ENCODE data around the gene ALMS1.
"Not testable (repeated sequence)": the region's sequence is repeated elsewhere in the genome, so short reads cannot be mapped to it uniquely, and the experiment has no call there.

Gene ALMS1

GRCh38 chr2:73575261-73575660 is 189.6 kb downstream of the ALMS1 start:
- Histone ChIP-seq H3K4me3 (ENCODE audit: low read length in 2 of 2) (no peak overlapping the region), H3K9ac (ENCODE audit: low read length in 2 of 2) (no peak overlapping the region), H3K27ac (ENCODE audit: low read length) (no peak overlapping the region), H3K9me3 (ENCODE audit: control insufficient read depth in 2 of 2, low read length in 2 of 2) (no peaks in the 10 kb centered on the region), H3K36me3 (ENCODE audit: control insufficient read depth in 2 of 2, insufficient read depth in 2 of 2, low read length in 2 of 2) (peaks cover 4 to 8% of the 10 kb centered on the region in 2 donors), H3K27me3 (ENCODE audit: control insufficient read depth in 1 of 2, insufficient read depth in 2 of 2, low read length in 2 of 2) (no peaks in the 10 kb centered on the region), H3K4me1 (ENCODE audit: control insufficient read depth, insufficient read depth, low read length) (no peaks in the 10 kb centered on the region)

DNA sequence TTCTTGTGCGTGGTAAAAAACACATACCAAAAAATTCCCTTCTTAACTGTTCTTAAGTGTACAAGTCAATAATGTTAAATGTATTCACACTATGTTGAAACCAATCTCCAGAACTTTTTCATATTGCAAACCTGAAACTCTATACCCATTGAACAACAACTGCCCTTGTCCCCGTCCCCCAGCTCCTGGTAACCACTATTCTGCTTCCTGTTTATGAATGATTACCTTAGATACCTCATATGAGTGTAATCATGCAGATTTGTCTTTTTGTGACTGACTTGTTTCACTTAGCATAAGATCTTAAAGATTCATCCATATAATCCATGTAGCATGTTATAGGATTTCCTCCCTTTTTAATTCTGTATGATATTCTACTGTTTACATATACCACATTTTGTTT is 196.7 kb downstream of the ALMS1 start:
- Histone ChIP-seq H3K4me3 (ENCODE audit: low read length in 2 of 2) (no peak overlapping the region), H3K4me1 (ENCODE audit: control insufficient read depth, insufficient read depth, low read length) (no peaks in the 10 kb centered on the region), H3K36me3 (ENCODE audit: control insufficient read depth in 2 of 2, insufficient read depth in 2 of 2, low read length in 2 of 2) (peaks cover 0 to 4% of the 10 kb centered on the region in 2 donors), H3K9me3 (ENCODE audit: control insufficient read depth in 2 of 2, low read length in 2 of 2) (no peaks in the 10 kb centered on the region), H3K9ac (ENCODE audit: low read length in 2 of 2) (no peak overlapping the region), H3K27me3 (ENCODE audit: control insufficient read depth in 1 of 2, insufficient read depth in 2 of 2, low read length in 2 of 2) (no peaks in the 10 kb centered on the region), H3K27ac (ENCODE audit: low read length) (no peak overlapping the region)

DNA sequence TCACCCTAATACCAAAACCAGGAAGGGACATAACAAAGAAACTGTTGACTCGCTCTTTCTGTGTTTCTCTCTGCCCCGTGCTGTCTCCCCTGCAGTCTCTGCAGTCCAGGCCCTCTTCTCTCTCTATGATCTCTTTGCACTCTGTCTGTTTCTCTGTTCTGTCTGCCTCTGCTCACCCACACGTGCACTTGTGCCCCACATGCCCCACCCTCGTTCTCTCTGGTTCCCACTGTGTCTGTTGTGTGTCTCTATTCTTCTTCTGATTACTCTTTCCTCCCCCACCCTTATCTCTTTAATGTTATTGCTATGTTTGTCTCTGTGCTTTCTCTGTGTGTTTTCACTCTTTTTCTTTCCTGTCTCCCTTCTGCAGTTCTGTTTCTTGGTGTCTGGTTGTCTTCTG is 202.5 kb downstream of the ALMS1 start:
- Histone ChIP-seq H3K4me3 (ENCODE audit: low read length in 2 of 2) (no peak overlapping the region), H3K36me3 (ENCODE audit: control insufficient read depth in 2 of 2, insufficient read depth in 2 of 2, low read length in 2 of 2) (peaks cover 0 to 3% of the 10 kb centered on the region in 2 donors), H3K27ac (ENCODE audit: low read length) (no peak overlapping the region), H3K27me3 (ENCODE audit: control insufficient read depth in 1 of 2, insufficient read depth in 2 of 2, low read length in 2 of 2) (no peaks in the 10 kb centered on the region), H3K9me3 (ENCODE audit: control insufficient read depth in 2 of 2, low read length in 2 of 2) (no peaks in the 10 kb centered on the region), H3K4me1 (ENCODE audit: control insufficient read depth, insufficient read depth, low read length) (no peaks in the 10 kb centered on the region), H3K9ac (ENCODE audit: low read length in 2 of 2) (no peak overlapping the region)

DNA sequence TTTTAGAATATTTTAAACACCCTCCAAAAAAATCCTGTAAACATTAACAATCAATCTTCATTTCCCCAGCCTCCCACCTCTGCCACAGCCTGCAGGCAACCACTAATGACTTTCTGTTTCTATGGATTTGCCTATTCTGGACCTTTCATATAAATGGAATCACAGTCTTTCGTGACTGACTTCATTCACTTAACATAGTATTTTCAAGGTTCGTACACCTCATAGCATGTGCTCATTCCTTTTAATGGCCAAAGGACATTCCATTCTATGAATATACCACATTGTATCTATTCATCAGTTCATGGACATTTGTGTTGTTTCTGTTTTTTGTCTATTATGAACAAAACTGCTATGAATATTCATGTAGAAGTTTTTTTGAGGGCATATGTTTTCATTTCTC is 208.0 kb downstream of the ALMS1 start:
- Histone ChIP-seq H3K4me1 (ENCODE audit: control insufficient read depth, insufficient read depth, low read length) (no peaks in the 10 kb centered on the region), H3K27me3 (ENCODE audit: control insufficient read depth in 1 of 2, insufficient read depth in 2 of 2, low read length in 2 of 2) (no peaks in the 10 kb centered on the region), H3K9me3 (ENCODE audit: control insufficient read depth in 2 of 2, low read length in 2 of 2) (peaks cover 0 to 3% of the 10 kb centered on the region in 2 donors), H3K9ac (ENCODE audit: low read length in 2 of 2) (no peak overlapping the region), H3K36me3 (ENCODE audit: control insufficient read depth in 2 of 2, insufficient read depth in 2 of 2, low read length in 2 of 2) (peaks cover 0 to 3% of the 10 kb centered on the region in 2 donors), H3K4me3 (ENCODE audit: low read length in 2 of 2) (no peak overlapping the region), H3K27ac (ENCODE audit: low read length) (no peak overlapping the region)

DNA sequence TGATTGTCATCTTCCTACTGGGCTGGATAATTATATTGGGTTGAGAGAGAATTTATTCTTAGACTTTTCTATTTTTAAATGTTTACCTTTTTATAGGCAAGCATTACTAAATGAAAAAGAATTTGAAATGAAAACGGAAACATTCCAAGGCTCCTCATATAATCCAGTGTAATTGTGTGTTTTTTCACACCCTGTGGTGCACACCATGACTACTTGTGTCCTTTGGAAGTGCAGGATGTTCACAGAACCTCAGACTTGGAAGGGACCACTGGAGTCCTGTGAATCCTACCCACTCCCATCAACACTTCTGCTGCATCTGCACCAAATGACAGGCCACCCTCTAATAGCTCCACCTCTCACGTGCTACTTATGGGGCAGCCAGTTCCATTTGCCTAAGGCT is 208.6 kb downstream of the ALMS1 start:
- no peak overlapping the region for H3K4me3 ChIP-seq (ENCODE audit: low read length in 2 of 2)
- H3K27me3 ChIP-seq (ENCODE audit: control insufficient read depth in 1 of 2, insufficient read depth in 2 of 2, low read length in 2 of 2): no peaks in the 10 kb centered on the region
- peaks cover 0 to 3% of the 10 kb centered on the region in 2 donors for H3K9me3 ChIP-seq (ENCODE audit: control insufficient read depth in 2 of 2, low read length in 2 of 2)
- no peaks in the 10 kb centered on the region for H3K4me1 ChIP-seq (ENCODE audit: control insufficient read depth, insufficient read depth, low read length)
- H3K27ac ChIP-seq (ENCODE audit: low read length): no peak overlapping the region
- no peak overlapping the region for H3K9ac ChIP-seq (ENCODE audit: low read length in 2 of 2)
- peaks cover 0 to 3% of the 10 kb centered on the region in 2 donors for H3K36me3 ChIP-seq (ENCODE audit: control insufficient read depth in 2 of 2, insufficient read depth in 2 of 2, low read length in 2 of 2)

- Histone ChIP-seq H3K4me3 (ENCODE audit: low read length in 2 of 2) (no peak overlapping the region), H3K9me3 (ENCODE audit: control insufficient read depth in 2 of 2, low read length in 2 of 2) (no peaks in the 10 kb centered on the region), H3K4me1 (ENCODE audit: control insufficient read depth, insufficient read depth, low read length) (no peaks in the 10 kb centered on the region), H3K27me3 (ENCODE audit: control insufficient read depth in 1 of 2, insufficient read depth in 2 of 2, low read length in 2 of 2) (no peaks in the 10 kb centered on the region), H3K9ac (ENCODE audit: low read length in 2 of 2) (no peak overlapping the region), H3K27ac (ENCODE audit: low read length) (no peak overlapping the region), H3K36me3 (ENCODE audit: control insufficient read depth in 2 of 2, insufficient read depth in 2 of 2, low read length in 2 of 2) (peaks cover 17 to 22% of the 10 kb centered on the region in 2 donors)
These were observed 216.1 kb downstream of the ALMS1 start for GRCh38 chr2:73601780-73602179.

- H3K27ac ChIP-seq (ENCODE audit: low read length); H3K4me1 ChIP-seq (ENCODE audit: control insufficient read depth, insufficient read depth, low read length); H3K9me3 ChIP-seq (ENCODE audit: control insufficient read depth in 2 of 2, low read length in 2 of 2); H3K27me3 ChIP-seq (ENCODE audit: control insufficient read depth in 1 of 2, insufficient read depth in 2 of 2, low read length in 2 of 2); H3K4me3 ChIP-seq (ENCODE audit: low read length in 2 of 2); H3K9ac ChIP-seq (ENCODE audit: low read length in 2 of 2): not testable (repeated sequence)
- H3K36me3 ChIP-seq (ENCODE audit: control insufficient read depth in 2 of 2, insufficient read depth in 2 of 2, low read length in 2 of 2): peaks cover 17 to 22% of the 10 kb centered on the region in 2 donors
These were observed 217.5 kb downstream of the ALMS1 start for GRCh38 chr2:73603099-73603588.

- not testable (repeated sequence) for H3K4me1 ChIP-seq (ENCODE audit: control insufficient read depth, insufficient read depth, low read length); H3K27ac ChIP-seq (ENCODE audit: low read length); H3K4me3 ChIP-seq (ENCODE audit: low read length in 2 of 2); H3K9me3 ChIP-seq (ENCODE audit: control insufficient read depth in 2 of 2, low read length in 2 of 2); H3K9ac ChIP-seq (ENCODE audit: low read length in 2 of 2); H3K27me3 ChIP-seq (ENCODE audit: control insufficient read depth in 1 of 2, insufficient read depth in 2 of 2, low read length in 2 of 2)
- peaks cover 22 to 25% of the 10 kb centered on the region in 2 donors for H3K36me3 ChIP-seq (ENCODE audit: control insufficient read depth in 2 of 2, insufficient read depth in 2 of 2, low read length in 2 of 2)
These were observed 219.0 kb downstream of the ALMS1 start for GRCh38 chr2:73604589-73604988.

- Histone ChIP-seq H3K4me3 (ENCODE audit: low read length in 2 of 2) (no peak overlapping the region), H3K27ac (ENCODE audit: low read length) (no peak overlapping the region), H3K9me3 (ENCODE audit: control insufficient read depth in 2 of 2, low read length in 2 of 2) (no peaks in the 10 kb centered on the region), H3K36me3 (ENCODE audit: control insufficient read depth in 2 of 2, insufficient read depth in 2 of 2, low read length in 2 of 2) (peaks cover 9 to 11% of the 10 kb centered on the region in 2 donors), H3K9ac (ENCODE audit: low read length in 2 of 2) (no peak overlapping the region), H3K27me3 (ENCODE audit: control insufficient read depth in 1 of 2, insufficient read depth in 2 of 2, low read length in 2 of 2) (no peaks in the 10 kb centered on the region), H3K4me1 (ENCODE audit: control insufficient read depth, insufficient read depth, low read length) (no peaks in the 10 kb centered on the region)
These were observed 224.5 kb downstream of the ALMS1 start for GRCh38 chr2:73610111-73610510.

DNA sequence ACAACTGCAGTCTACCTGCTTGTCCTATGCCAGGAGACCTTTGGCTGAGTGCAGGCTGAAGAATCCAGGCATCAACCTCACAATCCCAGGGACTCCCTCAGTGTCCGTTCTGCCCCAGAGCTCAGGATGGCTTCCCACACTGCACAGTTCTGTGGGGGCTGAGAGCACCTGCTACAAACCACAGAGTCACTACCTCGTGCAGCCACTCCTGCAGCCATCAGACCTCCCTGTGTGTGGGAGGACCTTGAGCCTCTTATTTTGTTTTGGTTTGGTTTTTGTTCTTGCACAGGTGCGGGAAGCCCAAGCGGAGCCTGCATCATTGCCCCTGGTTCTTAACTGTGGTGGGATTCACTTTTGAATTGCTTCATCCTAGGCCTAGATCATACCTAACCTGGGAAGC is 225.6 kb downstream of the ALMS1 start:
- Histone ChIP-seq H3K4me3 (ENCODE audit: low read length in 2 of 2) (no peak overlapping the region), H3K36me3 (ENCODE audit: control insufficient read depth in 2 of 2, insufficient read depth in 2 of 2, low read length in 2 of 2) (peaks cover 9 to 11% of the 10 kb centered on the region in 2 donors), H3K27me3 (ENCODE audit: control insufficient read depth in 1 of 2, insufficient read depth in 2 of 2, low read length in 2 of 2) (no peaks in the 10 kb centered on the region), H3K9ac (ENCODE audit: low read length in 2 of 2) (no peak overlapping the region), H3K27ac (ENCODE audit: low read length) (no peak overlapping the region), H3K4me1 (ENCODE audit: control insufficient read depth, insufficient read depth, low read length) (no peaks in the 10 kb centered on the region), H3K9me3 (ENCODE audit: control insufficient read depth in 2 of 2, low read length in 2 of 2) (no peaks in the 10 kb centered on the region)

GRCh38 chr2:73611867-73612266 is 226.2 kb downstream of the ALMS1 start:
- no peaks in the 10 kb centered on the region for H3K27me3 ChIP-seq (ENCODE audit: control insufficient read depth in 1 of 2, insufficient read depth in 2 of 2, low read length in 2 of 2)
- H3K9ac ChIP-seq (ENCODE audit: low read length in 2 of 2): no peak overlapping the region
- no peak overlapping the region for H3K27ac ChIP-seq (ENCODE audit: low read length)
- H3K4me3 ChIP-seq (ENCODE audit: low read length in 2 of 2): no peak overlapping the region
- H3K36me3 ChIP-seq (ENCODE audit: control insufficient read depth in 2 of 2, insufficient read depth in 2 of 2, low read length in 2 of 2): peaks cover 9 to 11% of the 10 kb centered on the region in 2 donors
- no peaks in the 10 kb centered on the region for H3K4me1 ChIP-seq (ENCODE audit: control insufficient read depth, insufficient read depth, low read length)
- H3K9me3 ChIP-seq (ENCODE audit: control insufficient read depth in 2 of 2, low read length in 2 of 2): no peaks in the 10 kb centered on the region
